DLD1 (cell line): ENCODE measurements around the gene PRKCQ.
"Not testable (repeated sequence)": the region's sequence is repeated elsewhere in the genome, so short reads cannot be mapped to it uniquely, and the experiment has no call there.

Source experiments
- in situ Hi-C: cut with HindIII; loops from 2 replicates; pipeline ENCODE4 v1.10.0; 2017; ENCODE audit warnings: low sequenced_read_pairs

The PRKCQ gene

DNA sequence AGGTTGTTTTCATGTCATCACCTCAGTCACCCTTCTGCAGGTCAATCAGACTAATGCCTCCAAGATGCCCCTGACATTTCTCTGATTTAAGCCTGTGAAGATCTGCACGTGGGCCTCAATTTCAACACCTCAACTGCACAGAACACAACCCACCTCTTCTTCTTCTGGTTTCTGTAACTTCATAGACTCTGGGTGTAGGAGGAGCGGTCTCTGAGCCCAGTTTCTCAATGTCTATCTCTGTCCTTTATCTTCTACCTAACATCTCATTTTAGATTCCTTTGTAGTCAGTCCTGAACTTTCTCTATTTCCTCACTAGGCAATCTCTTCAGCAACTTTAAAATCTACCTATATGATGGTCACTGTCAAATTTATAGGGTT is 85.6 kb downstream of the PRKCQ start:
- in situ Hi-C loops = no loop called here

DNA sequence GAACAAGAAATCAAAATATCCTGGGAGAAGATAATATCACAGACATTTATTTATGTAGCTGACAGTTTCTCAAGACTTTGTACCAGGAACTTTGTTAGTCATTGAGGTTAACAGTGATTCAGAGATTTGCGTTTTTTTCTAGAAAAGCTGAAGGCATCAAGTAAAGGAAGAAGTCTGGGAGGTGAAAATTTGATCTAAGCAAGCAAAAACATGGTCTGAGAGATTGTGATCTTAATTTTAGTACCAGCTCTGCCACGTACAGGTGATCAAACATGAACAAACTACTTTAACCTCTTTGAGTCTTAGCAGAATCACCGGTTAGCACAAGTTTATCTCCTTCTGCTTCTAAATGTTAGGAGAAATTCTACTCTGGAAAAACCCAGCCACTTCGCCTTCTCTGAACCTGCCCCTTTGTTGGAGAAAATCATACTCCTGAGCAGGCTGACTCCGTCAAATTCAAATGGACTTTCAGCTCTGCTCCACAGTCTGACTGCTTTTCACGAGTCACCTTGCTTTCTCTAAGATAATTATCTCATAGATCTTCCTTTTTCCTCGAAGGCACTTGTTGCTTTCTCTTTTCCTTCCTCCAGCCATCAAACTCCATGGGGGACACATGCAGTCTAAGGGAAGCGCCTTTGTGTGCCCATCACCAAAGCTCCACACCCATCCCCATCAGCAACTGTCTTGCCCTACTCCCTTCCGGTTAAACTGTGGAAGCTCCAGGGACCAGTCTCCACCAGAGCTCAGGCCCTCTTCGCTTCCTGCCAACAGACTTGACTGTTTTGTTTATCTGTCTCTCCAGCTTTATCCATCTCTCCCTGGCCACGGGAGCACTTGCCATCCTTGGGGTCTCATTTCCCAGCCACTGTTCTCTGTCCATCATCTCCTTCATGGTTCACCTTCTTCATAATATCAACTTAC is 86.3 kb downstream of the PRKCQ start:
- in situ Hi-C loops = no loop called here

DNA sequence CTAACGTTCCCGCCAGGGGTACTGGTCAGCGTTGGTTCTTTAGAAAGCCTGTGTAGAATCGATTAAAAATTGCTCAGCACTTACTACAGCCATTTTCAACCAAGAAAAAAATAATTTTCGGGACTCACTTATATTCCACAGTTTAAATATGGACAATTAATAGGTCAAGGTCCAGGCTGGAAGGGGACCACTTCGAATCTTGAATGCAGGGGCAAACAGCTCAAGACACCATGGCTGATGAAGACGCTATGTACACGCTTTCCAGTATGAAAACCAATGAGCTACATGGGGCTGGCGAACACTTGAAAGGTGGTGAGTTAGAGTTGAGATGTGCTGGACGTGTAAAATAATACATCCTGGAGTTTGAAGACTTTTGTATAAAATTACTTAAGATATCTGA is 87.2 kb downstream of the PRKCQ start:
- in situ Hi-C loops = no loop called here

DNA sequence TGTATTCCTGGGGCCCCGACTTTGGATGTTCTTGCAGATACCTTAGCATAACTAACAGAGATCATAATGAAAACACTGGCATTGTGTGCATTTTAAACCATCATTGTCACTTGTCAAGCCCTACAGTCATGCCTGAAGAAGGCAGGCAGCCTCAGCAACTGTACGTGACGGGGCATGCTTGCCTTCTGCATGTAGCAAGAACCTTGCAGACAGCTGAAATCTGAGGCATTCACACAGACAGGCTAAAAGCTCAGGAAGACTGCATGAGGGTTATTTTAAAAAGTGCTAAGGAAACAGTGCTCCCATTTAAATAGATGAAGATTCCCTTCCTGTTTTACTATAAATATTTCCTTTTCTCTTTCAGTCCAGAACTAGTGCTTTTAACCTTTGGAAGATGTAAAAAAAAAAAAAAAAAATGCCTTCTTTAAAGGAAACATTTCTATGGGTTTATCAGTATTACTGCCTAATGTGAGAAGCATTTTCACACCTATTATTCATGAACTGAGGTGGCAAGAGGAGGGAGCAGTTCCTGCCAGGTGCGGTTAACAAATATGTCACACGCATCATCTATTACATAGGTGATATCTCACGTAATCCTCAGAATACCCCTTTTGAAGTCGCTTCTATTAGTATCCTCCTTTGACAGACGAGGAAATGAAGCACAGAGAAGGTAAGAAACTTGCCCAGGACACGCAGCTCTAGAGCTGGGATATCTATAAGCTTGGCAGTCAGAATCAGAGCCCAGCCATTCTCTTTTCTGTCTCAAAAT is 88.1 kb downstream of the PRKCQ start:
- in situ Hi-C loops = no loop called here

DNA sequence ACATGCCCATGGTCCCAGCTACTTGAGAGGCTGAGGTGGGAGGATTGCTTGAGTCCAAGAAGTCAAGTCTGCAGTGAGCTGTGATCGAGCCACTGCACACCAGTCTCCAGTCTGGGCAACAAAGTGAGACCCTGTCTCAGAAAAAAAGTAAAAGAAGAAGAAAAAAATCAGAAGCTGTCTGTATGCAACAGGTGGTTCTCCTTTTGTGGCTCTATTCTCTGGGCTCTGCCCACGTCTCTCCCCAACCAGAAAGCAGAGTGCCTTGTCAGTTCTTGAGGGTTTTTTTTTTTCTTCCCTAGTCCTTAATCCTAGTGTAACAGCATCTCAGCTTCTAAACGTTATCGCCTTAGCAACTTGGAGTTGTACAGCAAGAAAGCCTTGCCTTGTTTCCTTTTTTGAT is 89.5 kb downstream of the PRKCQ start:
- in situ Hi-C loops = no loop called here

DNA sequence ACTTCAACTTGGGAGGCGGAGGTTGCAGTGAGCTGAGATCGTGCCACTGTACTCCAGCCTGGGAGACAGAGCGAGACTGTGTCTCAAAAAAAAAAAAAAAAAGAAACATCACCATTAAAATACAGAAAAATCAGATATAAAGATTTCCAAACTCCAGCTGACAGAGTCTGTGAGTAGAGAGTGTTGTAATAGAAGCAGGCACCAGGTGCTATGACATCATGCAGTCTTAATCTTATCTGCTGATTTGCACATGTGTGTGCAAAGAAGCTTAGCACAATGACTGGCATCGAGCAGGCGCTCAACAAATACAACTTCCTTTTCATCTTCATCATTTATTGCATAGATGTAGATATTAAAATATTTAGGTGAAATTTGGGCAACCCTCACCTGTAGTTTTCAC is 92.2 kb downstream of the PRKCQ start:
- in situ Hi-C loops = no loop called here

DNA sequence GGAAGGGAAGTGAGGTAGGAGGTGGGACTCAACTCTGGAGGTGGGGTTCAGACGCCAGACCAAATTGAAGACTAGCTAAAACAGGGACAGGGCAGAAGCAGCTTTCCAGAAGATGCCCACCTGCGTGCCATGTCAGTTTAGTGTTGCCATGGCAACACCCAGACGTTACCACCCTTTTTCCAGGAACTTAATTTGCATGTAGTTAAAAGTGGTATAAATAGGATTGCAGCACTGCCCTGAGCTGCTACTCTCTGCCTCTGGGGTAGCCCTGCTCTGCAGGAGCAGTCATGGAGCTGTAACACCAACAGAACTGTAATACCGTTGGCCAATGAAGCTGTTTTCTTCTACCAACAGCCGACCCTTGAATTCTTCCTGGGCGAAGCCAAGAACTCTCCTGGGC is 93.8 kb downstream of the PRKCQ start:
- in situ Hi-C loops = no loop called here

DNA sequence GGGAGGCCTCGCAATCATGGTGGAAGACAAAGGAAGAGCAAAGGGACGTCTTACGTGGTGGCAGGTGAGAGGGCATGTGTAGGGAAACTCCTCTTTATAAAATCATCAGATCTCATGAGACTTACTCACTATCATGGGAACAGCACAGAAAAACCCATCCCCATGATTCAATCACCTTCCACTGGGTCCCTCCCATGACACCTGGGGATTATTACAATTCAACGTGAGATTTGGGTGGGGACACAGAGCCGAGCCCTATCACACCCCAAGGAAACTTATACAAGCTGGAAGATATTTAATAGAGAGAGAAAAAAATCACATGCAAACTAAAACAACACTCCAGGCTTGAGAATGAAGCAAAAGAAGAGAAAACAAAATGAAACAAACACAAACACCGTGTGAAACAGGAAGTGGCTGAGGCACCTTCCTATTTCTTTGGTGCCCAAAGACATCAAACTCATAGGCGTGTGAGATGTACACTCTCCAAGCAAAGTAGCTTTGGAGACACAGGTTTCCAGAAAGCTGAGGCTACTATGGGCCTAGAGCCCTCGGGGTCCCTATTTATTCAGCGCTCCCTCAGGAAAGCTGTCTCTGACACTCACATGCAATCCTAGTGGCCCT is 97.2 kb downstream of the PRKCQ start:
- in situ Hi-C loops = no loop called here

DNA sequence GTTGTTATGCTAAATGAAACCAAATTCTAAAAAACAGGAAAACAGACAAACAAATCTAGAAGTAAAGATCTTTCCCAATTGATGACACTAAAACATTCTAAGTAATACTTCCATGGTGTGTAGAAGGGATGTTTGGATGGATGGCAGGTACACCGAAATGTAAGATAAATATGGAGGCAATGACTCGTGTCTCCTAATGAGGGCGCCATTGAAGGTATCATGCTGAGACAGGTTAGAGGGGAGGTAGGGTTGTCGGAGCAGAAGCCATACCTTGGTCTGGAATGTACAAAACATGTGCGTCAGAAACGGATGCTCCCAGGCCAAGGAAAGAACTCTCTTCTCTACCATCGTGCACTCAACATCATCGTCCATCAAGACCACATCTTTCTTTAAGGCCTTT is 101.4 kb downstream of the PRKCQ start:
- in situ Hi-C loops = no loop called here

DNA sequence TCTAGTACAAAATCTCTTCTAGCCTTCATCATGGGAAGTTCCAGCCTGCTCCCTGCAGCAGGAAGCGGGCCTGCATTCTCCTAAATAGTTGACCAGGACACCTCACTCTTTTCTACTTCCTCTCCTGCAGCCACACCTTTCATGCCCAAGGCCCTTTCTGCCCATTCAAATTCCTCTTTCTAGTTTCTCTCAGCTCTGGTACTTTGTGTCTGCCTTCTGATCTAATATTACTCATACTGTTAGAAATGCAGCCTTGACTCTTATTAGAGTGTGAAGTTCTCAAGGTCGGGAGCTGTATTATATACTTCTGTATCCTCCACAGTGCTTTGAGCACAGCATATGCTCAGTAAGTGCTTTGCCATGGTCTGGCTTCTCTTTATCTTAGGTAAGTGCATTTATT is 103.1 kb downstream of the PRKCQ start:
- in situ Hi-C loops = no loop called here

DNA sequence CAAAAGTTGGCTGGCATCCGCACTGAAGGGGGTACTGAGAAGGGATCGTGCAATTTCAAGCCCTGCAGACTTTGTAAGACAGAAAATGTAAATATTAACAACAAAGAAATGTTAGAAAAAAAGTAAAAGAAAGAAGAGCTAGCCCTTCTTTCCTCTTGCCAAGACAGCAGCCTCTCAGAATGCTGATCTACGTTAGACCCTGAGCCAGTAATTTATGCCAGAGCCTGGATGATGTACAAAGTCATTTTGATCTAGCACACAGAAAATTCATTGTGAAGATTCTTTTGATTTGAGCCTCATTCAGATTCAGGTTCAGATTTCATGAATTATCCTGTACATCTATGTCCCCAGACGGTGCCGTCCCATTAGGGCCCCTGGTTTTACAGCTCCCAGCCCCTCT is 105.2 kb downstream of the PRKCQ start:
- in situ Hi-C loops = no loop called here

DNA sequence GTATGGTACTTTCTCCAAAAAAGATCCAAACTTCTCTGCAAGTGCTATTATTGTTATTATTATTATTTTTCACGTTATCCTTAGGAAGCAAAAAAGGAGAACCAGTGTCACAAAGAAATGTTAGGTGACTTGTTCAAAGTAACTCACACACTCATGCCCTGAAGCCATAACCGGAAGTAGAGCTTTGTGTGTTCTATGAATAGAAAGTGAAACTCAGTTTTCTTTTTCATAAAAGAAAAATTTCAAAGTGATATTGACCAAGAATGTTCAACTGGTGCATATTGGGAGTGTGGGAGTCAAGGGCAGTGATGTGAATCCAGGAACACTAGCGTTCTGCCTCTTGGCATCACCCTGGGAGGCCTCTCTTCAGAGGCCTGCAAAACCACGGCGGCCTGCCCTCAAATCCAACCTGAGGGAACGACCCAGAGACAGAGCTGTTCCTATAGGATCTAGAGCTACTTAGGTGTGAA is 106.1 kb downstream of the PRKCQ start:
- in situ Hi-C loops = no loop called here

DNA sequence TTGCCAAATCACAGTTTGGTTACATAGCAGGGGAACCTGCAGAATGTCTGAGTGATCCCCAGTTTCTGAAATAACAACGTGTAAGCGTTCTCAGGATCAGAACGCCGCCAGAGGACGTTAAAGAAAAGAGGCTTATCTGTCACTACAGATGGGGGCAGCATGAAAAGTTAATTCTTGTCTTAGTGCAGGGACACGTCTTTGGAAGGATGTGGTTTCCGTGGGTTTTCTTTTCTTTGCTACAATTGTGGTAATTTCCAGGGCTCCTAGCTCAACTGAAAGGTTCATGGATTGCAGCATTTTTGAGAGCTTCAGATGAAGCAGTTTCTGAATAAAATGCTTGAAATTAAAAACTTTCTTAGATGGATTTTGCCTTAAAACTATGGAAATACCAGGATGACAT is 106.6 kb downstream of the PRKCQ start:
- in situ Hi-C loops = no loop called here

DNA sequence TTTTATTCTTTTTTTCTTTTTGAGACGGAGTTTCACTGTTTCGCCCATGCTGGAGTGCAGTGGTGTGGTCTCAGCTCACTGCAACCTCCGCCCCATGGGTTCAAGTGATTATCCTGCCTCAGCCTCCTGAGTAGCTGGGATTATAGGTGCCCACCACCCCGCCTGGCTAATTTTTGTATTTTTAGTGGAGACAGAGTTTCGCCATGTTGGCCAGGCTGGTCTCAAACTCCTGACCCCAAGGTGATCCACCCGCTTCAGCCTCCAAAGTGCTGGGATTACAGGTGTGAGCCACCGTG is 107.4 kb downstream of the PRKCQ start:
- in situ Hi-C loops = not testable (repeated sequence)

DNA sequence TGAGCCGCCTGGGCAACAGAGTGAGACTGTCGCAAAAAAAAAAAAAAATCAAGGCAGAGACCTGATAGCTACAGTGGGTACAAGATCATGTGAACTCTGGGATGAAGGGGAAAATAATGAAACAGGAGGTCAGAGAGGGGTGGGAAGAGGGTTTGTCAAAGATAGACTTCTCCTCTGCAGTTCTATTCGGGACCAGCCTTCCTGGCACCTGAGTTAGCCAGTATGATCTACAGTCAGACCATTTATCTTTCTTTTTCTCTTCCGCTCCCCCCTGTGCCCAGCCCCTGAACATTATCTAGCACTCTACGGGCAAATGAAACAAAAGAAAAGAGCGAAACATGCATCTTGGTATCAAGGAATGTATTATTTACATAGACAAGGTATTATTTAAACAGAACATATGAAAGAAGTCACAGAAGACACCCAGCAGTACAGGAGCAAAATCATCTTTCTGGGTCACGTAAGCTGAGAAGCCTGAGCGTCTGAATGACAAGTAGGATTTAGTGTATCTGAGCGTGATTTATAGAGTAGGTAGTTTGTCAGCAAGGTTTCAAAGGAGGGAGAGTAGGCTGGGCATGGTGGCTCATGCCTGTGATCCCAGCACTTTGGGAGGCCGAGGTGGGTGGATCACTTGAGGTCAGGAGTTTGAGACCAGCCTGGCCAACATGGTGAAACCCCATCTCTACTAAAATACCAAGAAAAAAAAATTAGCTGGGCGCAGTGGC is 109.0 kb downstream of the PRKCQ start:
- in situ Hi-C loops = no loop called here

DNA sequence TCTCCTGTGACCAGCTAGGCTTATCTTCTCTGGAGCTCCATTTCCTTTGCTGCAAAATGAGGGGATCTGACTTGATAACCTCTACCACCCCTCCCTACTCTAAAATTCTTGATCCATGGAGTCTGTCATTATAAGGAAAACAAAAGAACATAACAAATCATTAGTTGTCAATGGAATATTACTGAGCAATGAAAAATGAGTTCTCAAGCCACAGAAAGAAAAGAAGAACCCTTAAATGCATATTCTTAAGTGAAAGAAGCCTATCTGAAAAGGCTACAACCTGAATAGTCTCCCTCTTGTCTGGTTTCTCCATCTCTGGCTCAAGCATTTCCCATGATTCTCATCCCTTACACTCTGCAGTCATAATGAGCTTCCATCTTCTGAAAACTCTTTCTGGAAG is 110.4 kb downstream of the PRKCQ start:
- in situ Hi-C loops = no loop called here

DNA sequence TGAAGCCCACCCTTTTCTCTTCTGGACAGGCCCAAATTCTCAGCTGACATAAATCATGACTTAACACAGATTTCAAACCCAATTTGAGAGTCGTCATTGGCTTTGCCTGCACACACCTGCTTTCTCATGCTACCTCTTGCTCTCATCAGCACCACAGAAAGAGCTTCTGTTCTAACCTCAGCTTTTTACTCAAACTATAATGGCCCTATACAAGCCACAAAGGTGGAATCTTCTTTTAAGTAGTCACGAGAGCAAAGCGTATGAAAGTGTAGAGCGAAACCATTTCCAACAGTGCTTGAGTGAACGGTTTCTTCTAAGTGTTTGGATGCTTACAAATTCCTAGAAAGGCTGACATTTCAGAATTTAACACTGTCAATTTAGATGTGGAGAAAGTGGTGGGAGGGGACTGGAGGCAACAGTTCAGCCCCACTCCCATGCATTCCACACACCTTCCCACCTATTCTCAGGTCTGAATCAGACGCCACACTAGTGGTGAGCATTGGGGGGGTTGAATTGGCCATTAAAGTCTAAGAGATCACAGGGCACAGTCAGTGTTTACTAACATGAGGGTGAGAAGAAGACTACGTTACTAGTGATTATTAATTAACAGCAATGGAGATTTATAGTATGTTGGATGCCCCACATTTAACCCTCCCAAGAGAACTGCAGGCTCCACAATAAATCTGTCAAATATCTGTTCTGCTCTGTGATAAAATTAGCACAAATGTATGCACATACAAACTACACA is 114.0 kb downstream of the PRKCQ start:
- in situ Hi-C loops = no loop called here

DNA sequence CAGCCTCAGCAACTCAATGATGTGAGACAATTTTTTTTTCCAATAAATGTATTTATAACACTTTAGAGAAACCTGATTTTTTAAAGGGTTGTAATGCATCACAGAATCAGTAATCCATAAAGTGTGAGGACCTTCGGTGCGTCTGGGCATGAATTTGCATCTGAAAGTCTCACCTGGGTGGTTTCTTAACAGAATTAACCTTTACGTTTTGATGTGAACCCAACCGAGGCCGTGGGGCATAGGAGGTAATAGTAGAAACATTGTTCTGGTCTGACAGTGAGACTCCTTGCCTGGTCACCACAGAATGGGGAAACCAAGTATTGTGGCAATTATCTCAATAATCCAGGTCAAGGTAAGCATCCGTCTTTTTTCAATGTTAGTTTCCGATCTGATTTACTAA is 114.6 kb downstream of the PRKCQ start:
- in situ Hi-C loops = no loop called here

DNA sequence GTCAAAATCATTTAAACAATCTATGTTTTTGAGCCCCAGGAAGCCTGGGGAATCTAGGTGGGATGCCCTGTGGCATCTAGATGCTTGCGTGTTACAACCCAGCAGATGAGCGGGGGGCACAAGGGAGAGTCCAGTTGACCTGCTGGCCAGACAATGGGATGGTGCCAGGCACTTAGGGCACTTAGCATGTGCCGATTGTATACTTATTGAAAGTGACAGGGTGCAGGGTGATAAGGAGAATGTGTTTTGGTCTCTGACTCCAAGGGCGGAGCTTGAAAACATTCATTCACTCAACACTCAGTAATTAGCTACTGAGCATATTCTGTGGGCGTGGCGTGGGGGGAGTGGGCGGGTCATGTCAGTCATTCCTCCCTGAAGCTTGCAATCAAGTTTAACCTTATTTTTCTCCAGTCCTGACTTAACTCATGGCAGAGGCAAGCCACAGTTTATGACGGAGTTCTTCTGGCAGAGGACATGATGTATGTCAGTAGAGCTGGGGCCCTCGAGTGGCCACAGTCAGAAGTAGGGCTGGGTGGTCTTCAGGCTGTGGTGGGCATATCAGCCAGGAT is 115.1 kb downstream of the PRKCQ start:
- in situ Hi-C loops = no loop called here

DNA sequence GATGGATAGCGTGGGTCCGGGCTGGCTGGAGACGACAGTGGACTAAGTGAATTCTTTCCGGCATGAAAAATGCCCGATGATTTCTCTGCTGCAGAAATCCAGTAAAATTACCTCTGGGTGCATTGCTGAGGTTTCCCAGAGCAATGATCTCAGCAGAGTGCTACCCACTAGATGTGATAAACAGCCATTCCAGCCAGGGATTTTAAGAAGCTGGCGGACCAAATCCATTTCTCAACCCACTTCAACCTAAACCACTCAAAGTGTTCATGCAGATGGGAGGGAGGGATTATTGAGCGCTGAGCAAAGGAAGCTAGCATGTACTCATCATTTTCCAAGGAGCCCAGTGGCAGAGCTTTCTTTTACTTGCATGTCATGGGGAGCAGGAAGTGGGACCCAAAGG is 116.7 kb downstream of the PRKCQ start:
- in situ Hi-C loops = no loop called here
